Cardiac septum (tissue), 1 donor: ENCODE data around the gene FEM1B. TPM values are rescaled to one million over a fixed set of nuclear protein-coding genes. Genes with fewer than 3 reads are reported as not detected.

Experiments used
- DNase-seq: peaks from one replicate; pipeline ENCODE4 v3.0.0-alpha.2; 2020; ENCODE audit warnings: low spot score
- intact Hi-C: fragments of 100-400 bp; cut with DNase I; formaldehyde crosslinking; loops from one replicate; pipeline ENCODE4 v1.14.0; 2022
- total RNA-seq: library from RNA; stranded (reverse); fragmentation: NEBNext Ultra II Directional; extraction: Animal tissue kit (Norgen Biotek cat#: 25700); gene quantifications from one replicate; pipeline ENCODE4 v1.2.1, GENCODE V29; 2021
- donor health status: DM: no; HTN: no; CAD: no.

FEM1B gene
- total RNA-seq, 1 donor from 2014 or later = 114 TPM

DNA sequence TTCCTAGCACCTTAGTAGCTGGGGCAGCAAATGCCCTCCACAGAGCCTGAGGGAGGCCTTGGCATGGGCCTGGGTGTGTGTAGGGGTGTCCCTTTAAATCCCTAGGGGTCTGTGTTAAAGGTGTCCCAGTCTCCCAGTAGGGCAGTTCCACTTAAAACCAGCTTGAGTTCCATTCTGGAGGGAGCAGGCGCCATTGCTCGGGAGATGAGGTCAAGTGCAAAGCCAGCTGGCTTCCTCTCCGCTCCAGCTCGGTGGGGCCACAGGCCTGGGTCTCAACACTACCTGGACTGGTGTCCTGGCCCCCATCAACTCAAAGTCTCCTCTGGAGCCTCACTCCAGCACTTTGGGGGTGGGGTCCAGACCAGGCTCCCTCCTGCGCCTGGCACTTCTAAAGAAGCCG is 25.2 kb downstream of the FEM1B start:
- no peak for DNase-seq
- intact Hi-C loops = no loop called here

DNA sequence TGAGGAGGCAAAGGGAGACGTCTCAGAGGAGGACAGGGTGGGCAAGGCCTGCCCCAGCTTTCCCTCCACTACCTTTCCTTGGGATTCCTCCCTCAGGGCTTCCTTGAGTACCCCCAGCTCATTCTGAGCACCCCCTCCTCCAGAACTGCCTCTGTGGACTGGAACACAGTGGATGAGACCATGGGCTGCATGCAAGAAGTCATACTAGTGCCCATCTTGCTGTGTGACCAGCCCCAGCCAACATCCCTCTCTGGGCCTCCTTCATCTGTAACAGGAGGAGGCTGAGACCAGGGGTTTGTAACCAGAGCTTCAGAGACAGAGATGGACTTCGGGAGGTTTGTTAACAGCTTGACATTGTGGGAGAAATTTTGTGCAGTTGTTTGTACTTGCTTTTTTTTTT is 25.6 kb downstream of the FEM1B start:
- intact Hi-C loops = no loop called here

DNA sequence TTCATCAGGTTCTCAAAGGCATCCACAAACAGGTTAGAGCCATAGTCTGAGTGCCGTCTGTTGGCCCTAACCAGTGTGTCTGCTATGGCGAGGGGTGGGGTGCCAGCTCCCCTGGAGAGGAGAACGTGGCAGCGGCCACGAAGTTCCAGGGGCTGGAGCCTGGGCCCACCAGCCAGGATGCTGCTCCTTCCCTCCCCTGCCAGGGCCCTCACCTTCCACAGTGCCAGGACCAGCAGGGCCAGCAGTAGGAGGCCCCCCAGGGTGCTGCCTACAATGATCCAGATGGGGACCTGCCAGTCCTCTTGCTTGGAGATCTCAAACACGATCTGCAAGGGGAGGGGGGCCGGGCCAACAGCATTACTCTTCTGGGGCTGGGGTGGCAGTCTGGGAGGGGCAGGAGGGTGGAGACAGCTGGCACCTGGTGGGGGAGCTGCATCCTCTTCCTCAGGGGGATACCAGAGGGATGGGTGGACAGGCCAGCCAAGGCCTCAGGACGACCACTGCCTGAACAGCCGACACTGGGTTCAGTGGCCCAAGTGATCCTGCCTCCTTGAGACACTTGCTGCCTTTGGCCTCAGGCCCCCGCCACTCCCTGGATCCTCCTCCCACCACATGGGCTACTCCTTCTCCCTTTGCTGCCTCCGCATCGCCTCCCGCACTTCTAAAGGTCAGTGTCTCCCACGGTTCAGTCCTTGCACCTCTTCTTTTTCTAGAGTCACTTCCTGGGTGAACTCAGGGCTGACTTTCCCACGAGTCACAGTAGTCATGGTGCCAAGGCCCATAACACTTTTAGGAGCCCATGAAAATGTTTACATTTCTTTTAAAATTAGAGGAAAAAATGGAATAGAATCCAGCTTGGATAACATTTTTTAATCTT is 26.3 kb downstream of the FEM1B start:
- intact Hi-C loops = no loop called here
- DNase-seq = no peak

More for the DNA sequence above, 25.6 kb downstream of the FEM1B start:
- no peak for DNase-seq

DNA sequence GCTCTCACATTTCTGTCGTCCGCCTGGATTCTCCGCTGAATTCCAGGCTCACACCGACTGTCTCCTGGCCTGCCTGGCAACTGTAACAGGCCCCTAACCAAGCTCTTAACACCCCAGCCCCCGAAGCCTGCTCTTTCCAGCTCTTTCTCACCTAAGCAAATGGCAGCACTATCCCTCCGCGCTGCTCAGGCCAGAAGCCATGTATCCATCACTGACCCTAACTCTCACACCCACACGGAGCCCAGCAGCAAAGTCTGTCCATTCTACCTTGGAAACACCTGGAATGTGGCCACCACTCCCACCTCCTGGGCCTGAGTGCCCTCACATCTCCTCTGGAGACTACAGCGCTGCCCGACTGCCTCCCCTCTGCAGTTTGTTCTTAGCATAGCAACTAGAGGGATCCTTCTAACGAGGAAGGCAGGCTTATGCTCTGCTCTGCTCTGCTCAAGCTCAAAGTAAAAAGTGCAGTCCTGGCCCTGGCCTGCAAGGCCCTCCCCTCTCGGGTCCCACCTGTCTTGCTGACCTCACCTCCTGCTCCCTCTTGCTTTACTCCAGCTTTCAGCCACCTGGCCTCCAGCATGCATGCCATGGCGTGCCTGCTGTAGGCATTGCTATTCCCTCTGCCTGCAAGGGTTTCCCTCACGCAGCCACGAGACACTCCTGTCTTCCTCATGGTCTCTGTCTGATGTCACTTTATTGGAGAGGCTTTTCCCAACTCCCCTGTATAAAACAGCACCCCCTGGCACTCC is 27.2 kb downstream of the FEM1B start:
- intact Hi-C loops = loop anchor here (5.0 kb wide), 2 partner anchors 63 to 373 kb away; no protein-coding TSS in a partner anchor
- DNase-seq = no peak

DNA sequence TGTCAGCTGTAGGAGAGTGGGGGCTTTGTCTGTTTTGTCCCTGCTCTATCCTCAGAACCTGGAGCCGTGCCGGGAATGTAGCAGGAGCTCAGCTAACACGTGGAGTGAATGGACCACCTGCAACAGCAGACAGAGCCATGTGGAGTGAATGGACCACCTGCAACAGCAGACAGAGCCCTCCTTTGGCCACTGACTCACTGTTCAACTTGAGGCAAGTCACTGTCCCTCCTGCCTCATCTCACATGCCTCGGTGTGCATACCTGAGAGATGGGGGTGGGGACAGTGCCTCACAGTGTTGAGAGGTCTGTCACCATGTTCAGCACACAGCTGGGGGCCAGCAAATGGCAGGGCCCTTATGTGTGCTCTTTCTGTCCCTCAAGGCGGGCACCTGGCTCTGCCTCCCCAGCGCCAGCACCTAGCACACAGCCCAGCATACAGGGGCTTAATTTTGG is 27.9 kb downstream of the FEM1B start:
- DNase-seq = no peak
- intact Hi-C loops = loop anchor here (5.0 kb wide), 2 partner anchors 62 to 372 kb away; no protein-coding TSS in a partner anchor

DNA sequence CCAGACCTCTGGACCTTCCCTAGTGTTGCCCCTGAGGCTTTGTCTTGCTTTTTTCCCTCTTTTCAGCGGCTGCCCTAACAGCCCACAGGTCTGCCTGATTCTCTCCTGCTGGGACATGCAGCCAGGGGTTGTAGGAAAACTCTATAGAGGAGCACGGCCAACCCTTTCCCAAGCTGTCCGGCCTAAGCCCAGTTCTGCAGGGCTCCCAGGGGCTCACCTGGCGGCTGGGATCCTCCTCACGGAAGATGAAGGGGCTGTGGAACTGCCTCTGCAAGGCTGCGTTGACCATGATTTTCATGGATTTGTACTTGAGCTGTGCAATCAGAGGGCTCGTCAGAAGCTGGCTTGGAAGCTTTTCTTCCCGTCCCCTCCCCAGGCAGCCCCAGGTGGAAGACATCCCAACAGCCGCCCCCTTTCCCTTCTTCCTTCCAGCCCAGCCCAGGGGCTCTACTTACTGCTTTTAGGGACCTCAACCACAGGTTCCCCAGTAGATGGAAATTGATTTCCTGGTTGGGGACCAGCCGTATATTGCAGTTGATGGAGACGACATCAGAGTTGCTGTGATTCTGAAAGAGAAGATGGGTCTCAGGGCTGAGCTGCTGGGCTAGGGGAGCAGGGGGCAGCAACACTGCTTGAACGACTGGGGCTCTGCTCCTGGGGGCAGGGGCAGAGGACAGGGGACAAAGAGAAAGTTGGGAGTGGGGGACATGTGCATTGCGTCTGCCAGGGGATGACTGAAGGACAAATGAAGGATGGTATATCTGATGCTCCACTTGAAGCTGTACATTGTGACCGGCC is 29.8 kb downstream of the FEM1B start:
- DNase-seq = no peak
- intact Hi-C loops = loop anchor here (2.0 to 5.0 kb wide), 4 partner anchors 55 to 370 kb away; no protein-coding TSS in a partner anchor

DNA sequence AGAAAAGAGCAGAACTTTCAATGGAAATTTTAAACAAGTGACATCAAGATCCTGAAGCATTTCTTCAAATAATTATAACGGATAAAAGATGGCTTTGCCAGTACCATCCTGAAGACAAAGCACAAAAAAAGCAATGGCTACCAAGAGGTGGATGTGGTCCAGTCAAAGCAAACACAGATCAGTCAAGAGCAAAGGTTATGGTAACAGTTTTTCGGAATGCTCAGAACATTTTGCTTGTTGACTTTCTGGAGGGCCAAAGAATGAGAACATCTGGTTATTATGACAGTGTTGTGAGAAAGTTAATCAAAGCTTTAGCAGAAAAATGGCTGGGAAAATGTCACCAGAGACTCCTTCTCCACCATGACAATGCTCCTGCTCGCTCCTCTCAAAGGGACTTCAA is 31.5 kb downstream of the FEM1B start:
- no peak for DNase-seq
- intact Hi-C loops = loop anchor here (5.0 kb wide), 2 partner anchors 58 to 368 kb away; no protein-coding TSS in a partner anchor

DNA sequence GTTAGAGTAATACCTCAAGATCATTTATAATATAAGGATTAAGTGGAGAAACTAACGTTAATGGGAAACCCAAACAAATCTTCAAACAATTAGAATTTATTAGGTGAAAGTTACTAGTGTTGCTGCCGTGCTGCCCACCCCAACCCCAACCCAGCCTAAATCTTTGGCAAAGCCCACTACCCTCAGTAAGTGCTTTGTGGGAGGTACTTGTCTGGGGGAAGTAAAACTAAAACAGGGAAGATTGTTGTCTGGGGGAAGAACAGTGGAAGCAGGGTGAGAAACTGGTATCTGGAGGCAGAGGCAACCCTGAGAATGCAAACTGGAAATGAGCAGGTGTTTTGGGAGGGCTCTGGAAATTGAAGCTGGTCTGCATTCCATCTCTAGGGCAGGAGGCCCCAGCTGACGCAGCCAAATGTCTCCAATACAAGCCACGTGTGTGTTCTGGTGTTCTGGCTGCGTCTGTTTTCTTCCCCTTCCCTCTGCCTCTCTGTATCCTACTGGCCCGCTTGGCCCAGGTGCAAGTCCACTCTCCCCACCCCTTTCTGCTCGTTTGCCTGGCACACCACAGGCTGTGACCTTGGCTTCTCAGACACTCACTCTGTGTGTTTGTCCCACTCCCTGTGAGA is 32.7 kb downstream of the FEM1B start:
- DNase-seq = no peak
- intact Hi-C loops = loop anchor here (2.0 kb wide), 1 partner anchor 233 kb away; no protein-coding TSS in a partner anchor

DNA sequence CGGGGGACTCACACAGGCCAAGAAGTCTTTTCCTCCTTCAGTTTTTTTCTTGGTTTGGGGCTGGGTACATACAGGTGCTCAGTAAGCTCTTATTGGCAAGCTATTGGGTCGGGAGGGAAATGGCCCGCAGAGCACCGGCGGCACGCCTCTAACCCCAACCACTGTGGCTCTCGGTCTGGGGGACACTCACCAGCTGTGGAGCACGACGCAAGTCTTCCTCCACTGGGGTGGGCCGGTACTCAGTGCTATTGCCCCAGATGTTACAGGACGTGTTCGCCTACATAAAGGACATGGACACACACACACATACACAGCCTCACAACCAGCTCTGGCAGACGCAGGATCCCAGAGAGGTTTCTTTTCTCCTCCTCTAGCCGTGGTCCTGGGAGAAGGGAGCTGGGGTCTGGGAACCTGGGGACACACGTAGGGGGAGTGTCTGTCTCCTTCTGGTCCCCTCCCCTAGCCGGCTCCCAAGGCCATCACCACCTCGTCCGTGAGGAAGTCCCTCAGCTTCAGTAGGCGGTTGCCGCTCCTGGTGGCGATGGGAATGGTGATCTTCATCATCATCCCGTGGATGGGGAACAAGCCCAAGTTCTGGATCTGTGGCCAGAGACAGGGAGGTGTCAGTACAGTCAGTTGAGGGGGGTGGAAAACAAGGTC is 33.4 kb downstream of the FEM1B start:
- intact Hi-C loops = loop anchor here (2.0 kb wide), 1 partner anchor 232 kb away; no protein-coding TSS in a partner anchor
- DNase-seq = no peak

DNA sequence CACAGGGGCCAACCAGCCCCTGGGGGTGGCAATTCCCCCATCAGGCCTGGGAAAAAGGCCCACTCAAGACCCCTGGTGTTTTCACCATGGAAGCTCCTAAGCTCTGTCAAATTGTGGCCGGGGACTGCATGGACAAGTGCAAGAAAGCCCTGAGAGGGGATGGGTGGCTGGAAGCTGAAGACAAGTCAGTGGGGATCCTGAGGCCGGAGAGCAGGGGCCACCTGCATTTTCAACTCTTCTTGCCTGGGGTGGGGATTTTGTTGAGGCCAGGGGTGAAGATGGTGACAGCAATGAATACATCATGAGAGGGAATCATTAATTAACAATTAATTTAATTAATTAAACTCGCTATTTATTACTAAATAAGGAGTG is 33.9 kb downstream of the FEM1B start:
- DNase-seq = no peak
- intact Hi-C loops = loop anchor here (2.0 kb wide), 1 partner anchor 231 kb away; no protein-coding TSS in a partner anchor

DNA sequence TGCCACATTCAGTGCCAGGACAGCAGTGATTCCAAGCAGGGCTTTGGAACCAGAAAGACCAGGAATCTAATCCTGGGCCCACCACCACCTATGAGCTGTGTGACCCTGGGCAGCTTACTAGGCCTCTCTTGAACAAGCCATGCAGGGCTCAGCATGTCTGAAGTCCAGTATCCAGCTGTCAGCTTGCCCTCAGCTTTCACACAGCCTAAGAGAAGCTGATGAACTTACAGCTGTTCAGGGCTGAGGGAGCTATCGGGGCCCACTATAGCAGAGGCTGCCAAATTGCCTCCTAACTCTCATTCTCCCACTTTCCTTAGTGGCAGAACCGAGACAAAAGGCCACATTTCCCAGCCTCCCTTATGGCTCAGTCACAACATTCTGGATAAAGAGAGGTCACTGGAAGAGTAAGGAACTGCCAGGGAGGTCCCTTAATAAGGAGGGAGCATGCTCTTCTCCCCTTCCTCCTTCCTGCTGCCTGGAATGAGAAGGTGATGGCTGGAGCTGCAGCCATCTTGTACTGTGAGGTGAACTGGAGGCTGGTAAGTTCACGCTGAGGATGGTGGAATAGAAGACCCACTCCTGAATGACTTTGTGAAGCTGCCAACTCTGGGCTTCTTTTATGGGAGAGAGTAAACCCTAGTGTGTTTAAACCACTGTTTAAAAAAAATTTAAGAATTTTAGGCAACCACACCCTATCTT is 34.5 kb downstream of the FEM1B start:
- intact Hi-C loops = loop anchor here (2.0 kb wide), 1 partner anchor 231 kb away; no protein-coding TSS in a partner anchor
- DNase-seq = no peak

DNA sequence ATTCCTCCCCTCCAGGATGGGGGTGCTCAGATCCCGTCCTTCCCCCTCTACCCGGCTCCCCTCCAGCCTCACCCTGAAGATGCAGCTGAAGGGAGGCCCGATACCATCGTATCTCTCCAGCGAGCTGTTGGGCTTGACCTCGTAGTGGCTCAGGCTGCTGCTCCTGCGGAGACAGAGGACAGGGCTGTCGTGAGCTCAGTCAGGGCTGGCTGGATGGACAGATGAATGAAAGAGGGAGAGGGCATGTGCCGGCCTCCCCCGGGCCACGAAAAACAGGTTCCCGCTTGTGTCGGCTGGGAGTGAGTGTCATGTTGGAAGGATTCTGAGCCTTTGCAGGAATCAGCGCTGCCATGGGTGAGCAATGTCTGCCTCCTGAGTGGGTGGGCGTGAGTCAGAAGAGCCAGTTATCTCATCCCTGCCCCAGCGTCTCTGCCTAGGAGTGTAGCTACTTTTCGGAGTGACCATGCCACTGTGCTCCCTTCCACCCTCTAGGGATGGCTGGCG is 35.2 kb downstream of the FEM1B start:
- DNase-seq = peak; percentile 70
- intact Hi-C loops = no loop called here

DNA sequence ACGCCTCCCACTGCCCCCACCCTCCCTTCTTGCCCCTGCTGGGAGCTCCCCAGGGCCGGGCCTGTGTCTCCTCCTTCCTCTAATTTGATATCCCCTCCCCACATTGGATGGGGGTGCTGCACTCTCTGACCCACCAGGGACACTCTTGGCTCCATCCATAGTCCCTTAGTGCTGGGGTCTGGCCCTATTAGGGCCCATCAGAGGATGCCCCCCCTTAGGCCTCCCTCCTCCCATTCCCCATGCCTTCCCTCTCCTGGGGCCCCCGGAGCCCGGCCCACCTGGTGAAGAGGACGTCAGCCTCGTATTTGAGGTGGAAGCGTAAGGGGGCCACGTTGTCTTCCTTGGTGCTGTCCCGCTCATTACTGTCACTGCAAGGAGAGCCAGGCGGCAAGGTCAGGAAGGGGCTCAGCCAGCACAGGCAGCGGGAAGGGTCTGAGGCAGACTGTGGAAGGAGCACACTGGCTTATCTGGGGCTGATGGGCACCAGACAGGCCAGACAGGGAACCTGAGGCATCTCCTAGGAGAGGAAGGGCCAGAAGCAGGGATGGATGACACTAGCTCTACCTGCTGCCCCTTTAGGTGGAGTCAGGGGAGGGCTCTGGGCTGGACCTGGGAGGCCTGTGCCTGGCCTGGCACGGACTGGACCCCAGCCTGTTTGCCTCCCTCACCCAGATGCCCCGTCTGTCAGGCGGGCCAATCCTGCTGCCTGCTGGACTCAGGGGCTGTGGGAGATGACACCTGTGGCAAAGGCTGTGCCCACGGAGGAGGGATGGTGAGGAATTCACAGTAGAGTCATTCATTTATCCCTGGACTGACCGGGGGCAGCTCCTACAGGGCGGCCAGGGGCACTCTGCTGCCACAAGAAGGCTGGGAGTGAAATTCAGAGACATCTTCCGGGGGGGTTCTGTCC is 36.2 kb downstream of the FEM1B start:
- peak; percentile 67 for DNase-seq
- intact Hi-C loops = no loop called here

DNA sequence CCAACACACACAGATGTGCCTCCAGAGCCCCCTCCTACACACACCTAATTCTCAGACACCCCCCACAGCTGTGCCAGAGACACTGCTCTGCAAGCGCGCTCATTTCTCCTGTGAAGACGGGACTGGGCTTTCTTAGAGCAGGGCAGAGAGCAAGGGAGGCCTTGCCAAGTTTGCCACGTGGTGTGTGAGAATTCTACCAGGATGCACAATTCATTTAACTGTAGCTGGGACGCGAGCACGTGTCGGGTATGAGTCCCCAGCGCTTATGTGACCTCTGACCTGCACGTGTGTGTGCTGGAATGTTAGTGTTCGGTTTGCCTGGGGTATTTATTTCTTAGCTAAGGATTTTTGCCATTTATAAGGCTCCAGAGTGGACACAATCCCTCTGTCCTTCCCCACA is 37.0 kb downstream of the FEM1B start:
- peak; percentile 15 for DNase-seq
- intact Hi-C loops = no loop called here

DNA sequence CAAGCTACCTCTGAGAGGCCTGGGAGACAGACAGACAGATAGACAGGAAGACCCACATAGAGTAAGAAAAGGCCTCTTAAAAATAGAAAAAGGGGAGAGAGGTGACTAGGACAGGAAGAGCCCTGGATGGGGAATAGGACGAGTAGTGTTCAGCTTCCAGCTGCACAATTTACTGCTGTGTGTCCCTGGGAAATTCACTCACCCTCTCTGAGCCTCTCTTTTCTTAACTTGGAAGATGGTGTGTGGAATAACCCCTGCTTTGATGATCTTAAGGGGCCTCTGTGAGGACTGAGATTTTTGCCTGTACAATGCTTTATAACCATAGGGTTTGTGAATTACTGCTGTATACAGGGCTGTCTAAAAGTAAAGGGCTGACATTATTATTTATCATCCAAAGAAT is 37.5 kb downstream of the FEM1B start:
- DNase-seq = peak; percentile 5
- intact Hi-C loops = no loop called here

DNA sequence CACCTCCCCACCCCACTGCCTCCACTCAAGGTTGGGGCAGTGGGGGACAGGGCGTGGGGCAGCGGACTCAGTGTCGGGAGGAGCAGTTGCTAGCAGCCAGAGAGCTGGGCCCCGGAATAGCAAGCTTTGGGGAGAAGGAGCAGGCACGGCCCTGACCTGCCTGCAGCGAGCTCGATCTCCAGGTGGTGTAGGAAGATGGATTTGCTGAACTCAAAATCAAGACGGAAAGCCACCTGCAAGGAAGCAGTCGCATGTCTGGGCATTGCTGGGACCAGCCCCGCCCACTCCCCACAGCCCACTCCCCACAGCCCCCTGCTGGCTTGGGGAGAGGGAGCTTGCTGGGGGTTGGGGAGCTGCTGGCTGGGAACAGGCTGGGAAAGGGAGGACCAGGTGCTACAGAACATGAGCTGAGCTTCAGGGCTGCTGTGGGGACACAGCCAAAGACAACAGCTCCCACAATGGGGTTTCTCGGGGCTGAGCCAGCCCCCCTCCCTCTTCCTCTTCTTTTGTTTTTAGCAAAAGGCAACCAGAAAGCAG is 38.0 kb downstream of the FEM1B start:
- intact Hi-C loops = no loop called here
- peak; percentile 69 for DNase-seq
